NCI-H1417 treated with DMSO at 0.1 percent for 48 hours (cell line): ENCODE data around the gene ATPAF1.

Source experiments
- DNase-seq: peaks from one replicate; lab custom pipeline; 2025; lab: John Stamatoyannopoulos, UW

ATPAF1 gene

DNA sequence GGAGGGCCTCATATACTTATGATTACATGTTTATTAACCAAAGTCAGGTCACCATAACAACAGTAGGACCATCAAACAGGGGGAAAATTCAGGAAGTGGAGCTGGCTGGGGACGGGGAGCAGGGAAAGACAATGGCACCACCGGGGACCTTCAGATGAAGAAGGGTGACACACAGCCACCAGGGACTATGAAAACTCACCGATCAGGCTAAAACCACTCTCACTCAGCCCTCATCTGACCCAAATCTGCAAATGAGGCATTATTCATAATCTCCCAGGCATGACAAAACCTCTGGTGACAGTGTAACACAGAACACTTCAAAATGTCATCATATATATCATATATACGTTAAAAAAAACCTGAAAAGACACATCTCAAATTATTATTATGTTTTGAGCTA, 75.3 kb downstream of the ATPAF1 start:
- no peak for DNase-seq

DNA sequence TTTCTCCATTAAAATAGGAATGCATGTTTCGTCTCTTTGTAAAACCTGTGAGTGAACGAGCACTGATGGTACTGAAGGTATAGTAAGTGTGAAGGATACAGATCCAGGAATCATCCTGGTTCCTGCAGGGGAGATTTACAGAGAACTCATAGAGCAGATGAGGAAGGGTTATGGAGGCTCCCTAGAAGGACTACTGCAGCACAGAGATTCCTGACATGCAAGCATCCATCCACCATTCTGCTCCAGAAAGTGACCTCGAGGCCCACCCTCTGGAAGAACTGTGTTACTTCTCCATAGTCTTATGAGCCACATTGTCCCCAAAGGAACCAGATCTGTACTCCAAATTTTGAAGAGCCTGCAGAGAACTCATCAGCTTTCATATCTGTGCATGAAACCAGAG, 78.6 kb downstream of the ATPAF1 start:
- no peak for DNase-seq

DNA sequence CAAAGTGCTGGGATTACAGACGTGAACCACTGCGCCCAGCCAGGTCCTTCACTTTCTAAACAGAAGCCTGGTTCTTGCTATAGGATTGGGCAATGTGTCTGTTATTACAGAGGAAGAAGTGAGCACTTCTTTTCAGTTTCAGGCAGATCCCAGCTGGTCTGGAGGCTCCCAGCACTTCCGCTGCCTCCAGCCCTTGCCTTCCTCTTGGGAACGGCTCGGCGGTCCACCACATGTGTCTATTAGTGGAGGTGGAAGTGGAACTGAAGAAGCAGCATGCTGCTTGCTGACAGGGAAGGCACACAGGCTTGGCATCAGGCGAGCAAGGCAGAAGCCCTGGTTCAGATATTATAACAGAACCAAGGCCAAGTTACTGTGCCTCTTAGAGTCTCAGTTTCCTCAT, 81.1 kb downstream of the ATPAF1 start:
- DNase-seq = no peak

DNA sequence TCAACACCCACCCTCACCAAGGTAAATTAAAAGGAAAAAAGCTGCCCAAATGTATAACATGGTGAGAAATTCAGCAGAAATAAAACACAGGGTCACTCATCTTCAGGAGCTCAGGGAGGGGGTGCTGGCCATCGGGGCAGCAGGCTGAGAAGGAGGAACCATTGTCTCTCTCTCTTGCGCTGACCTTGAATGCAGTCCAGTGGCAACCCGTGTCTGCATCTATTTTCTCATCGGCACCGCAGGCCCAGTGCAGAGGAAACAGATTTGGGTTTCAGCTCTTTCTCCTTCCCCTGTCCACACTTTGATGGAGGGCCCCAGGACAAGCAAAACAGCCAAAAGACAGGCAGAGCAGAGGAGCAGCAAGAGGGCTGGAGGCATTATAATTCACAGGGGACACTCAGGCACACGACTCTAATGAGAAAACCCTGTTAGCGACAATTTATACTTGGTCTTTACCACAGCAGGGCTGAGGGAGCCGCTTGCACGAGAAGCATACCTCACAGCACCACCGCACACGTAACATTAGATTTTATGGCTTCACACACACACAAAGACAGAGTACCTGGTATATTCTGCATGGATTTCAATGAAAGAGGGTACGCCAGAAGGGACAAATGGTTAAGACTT, 82.7 kb downstream of the ATPAF1 start:
- DNase-seq = no peak

DNA sequence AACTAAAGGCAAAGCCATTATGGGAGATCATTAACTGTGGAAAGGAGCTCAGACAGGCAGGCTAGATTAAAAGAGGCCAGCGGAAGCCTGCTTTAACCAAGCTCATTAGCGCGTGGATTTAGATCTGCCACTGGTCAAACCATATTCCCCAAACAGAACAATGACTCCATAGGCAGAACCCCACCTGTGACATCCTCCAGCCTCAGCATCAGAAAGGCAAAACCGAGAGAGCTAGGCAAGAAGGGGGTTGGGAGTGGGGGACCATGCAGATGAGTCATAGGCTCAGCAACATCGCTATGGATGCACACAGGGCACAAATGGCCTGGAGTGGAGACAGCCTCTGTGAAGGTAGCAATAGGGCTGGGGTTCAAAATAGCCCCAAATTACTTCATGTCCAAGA, 84.7 kb downstream of the ATPAF1 start:
- DNase-seq = no peak

GRCh38 chr1:46582972-46583371, 85.2 kb downstream of the ATPAF1 start:
- no peak for DNase-seq
